ENCODE results near the gene PARVA.

- TF ChIP-seq, protein P1, sequence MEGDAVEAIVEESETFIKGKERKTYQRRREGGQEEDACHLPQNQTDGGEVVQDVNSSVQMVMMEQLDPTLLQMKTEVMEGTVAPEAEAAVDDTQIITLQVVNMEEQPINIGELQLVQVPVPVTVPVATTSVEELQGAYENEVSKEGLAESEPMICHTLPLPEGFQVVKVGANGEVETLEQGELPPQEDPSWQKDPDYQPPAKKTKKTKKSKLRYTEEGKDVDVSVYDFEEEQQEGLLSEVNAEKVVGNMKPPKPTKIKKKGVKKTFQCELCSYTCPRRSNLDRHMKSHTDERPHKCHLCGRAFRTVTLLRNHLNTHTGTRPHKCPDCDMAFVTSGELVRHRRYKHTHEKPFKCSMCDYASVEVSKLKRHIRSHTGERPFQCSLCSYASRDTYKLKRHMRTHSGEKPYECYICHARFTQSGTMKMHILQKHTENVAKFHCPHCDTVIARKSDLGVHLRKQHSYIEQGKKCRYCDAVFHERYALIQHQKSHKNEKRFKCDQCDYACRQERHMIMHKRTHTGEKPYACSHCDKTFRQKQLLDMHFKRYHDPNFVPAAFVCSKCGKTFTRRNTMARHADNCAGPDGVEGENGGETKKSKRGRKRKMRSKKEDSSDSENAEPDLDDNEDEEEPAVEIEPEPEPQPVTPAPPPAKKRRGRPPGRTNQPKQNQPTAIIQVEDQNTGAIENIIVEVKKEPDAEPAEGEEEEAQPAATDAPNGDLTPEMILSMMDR (conservative IDR thresholded peaks at IDR 0.05; ENCODE audit: low read length): no peak
- TF ChIP-seq EZH2phosphoT487 (IDR thresholded peaks at IDR 0.05; ENCODE audit: borderline replicate concordance, low read depth, low read length): no peak
Observed at GRCh38 chr11:12436266-12436665, 58.9 kb downstream of the PARVA start.
